HEK293 (cell line): Measurements from ENCODE around the gene SIRPB1.

Experiments
- CTCF ChIA-PET: fragments of 350-600 bp; formaldehyde crosslinking; extraction: SDS; loops from one replicate; lab custom pipeline; 2021; ENCODE audit warnings: antibody characterized with exemption; lab: Yijun Ruan, JAX
- POLR2A ChIA-PET: fragments of 300-600 bp; formaldehyde crosslinking; extraction: SDS; loops from one replicate; lab custom pipeline; 2020; ENCODE audit warnings: antibody characterized with exemption, inconsistent platforms; lab: Yijun Ruan, JAX
- H3K27ac ChIP-seq: fragments of 200-500 bp; sonication (Bioruptor generic); 2 replicates; pipeline ENCODE4 v1.5.1; 2014; ENCODE audit warnings: low read depth, low read length, control low read depth, inconsistent platforms; ENCODE audit errors: extremely low read depth
- H3K36me3 ChIP-seq, 2 experiments: fragments of 200-500 bp in 1 of 2; sonication (Bioruptor generic) in 1 of 2; 1 replicate in 1 of 2; 2 replicates in 1 of 2; pipeline ENCODE4 v1.5.1; 2014 to 2017; ENCODE audit warnings: inconsistent platforms in 2 of 2, low read length in 2 of 2; ENCODE audit not compliant: control insufficient read depth in 2 of 2, insufficient read depth in 1 of 2
- H3K4me1 ChIP-seq: fragments of 200-500 bp; sonication (Bioruptor generic); 2 replicates; pipeline ENCODE4 v1.5.1; 2014; ENCODE audit warnings: mild to moderate bottlenecking, low read length, inconsistent platforms; ENCODE audit not compliant: control insufficient read depth, insufficient read depth
- H3K4me3 ChIP-seq: 2 replicates; pipeline ENCODE4 v1.5.1; 2011; ENCODE audit warnings: low read depth, mild to moderate bottlenecking, control low read depth, low read length, moderate library complexity
- H3K9me3 ChIP-seq: fragments of 200-500 bp; sonication (Bioruptor generic); 2 replicates; pipeline ENCODE4 v1.5.1; 2014; ENCODE audit warnings: low read depth, low read length, inconsistent platforms; ENCODE audit not compliant: control insufficient read depth, insufficient read depth
- AEBP2 ChIP-seq: fragments of 450-650 bp; formaldehyde crosslinking; IDR thresholded peaks from 2 replicates; pipeline ENCODE4 v1.5.1; 2016; ENCODE audit warnings: missing biosample characterization, missing genetic modification characterization, borderline replicate concordance
- EGR2 ChIP-seq: fragments of 450-650 bp; formaldehyde crosslinking; IDR thresholded peaks from 2 replicates; pipeline ENCODE4 v1.5.1; 2016; ENCODE audit warnings: low read depth, missing biosample characterization, missing genetic modification characterization
- HIC1 ChIP-seq: fragments of 450-650 bp; formaldehyde crosslinking; IDR thresholded peaks from 2 replicates; pipeline ENCODE4 v1.5.1; 2016; ENCODE audit warnings: missing biosample characterization, missing genetic modification characterization
- KLF7 ChIP-seq: fragments of 450-650 bp; formaldehyde crosslinking; IDR thresholded peaks from 2 replicates; pipeline ENCODE4 v1.5.1; 2016; ENCODE audit warnings: missing biosample characterization, missing genetic modification characterization, borderline replicate concordance
- MZF1 ChIP-seq: fragments of 450-650 bp; formaldehyde crosslinking; IDR thresholded peaks from 2 replicates; pipeline ENCODE4 v1.5.1; 2017; ENCODE audit warnings: missing biosample characterization, missing genetic modification characterization, borderline replicate concordance
- OVOL3 ChIP-seq: fragments of 450-650 bp; formaldehyde crosslinking; IDR thresholded peaks from 2 replicates; pipeline ENCODE4 v1.5.1; 2016; ENCODE audit warnings: missing biosample characterization, missing genetic modification characterization
- TSHZ1 ChIP-seq: fragments of 450-650 bp; formaldehyde crosslinking; IDR thresholded peaks from 2 replicates; pipeline ENCODE4 v1.5.1; 2016; ENCODE audit warnings: missing biosample characterization, missing genetic modification characterization, borderline replicate concordance
- ZBTB21 ChIP-seq: fragments of 450-650 bp; formaldehyde crosslinking; IDR thresholded peaks from 2 replicates; pipeline ENCODE4 v1.5.1; 2017; ENCODE audit warnings: missing biosample characterization, missing genetic modification characterization
- ZBTB7A ChIP-seq: fragments of 450-650 bp; formaldehyde crosslinking; IDR thresholded peaks from 2 replicates; pipeline ENCODE4 v1.5.1; 2016; ENCODE audit warnings: low read depth, missing biosample characterization, missing genetic modification characterization
- ZFP41 ChIP-seq: fragments of 450-650 bp; formaldehyde crosslinking; IDR thresholded peaks from 2 replicates; pipeline ENCODE4 v1.5.1; 2016; ENCODE audit warnings: missing biosample characterization, missing genetic modification characterization, borderline replicate concordance
- ZNF121 ChIP-seq: fragments of 450-650 bp; formaldehyde crosslinking; IDR thresholded peaks from 2 replicates; pipeline ENCODE4 v1.5.1; 2016; ENCODE audit warnings: missing biosample characterization, missing genetic modification characterization
- ZNF140 ChIP-seq: fragments of 450-650 bp; formaldehyde crosslinking; IDR thresholded peaks from 2 replicates; pipeline ENCODE4 v1.5.1; 2016; ENCODE audit warnings: missing biosample characterization, missing genetic modification characterization
- ZNF274 ChIP-seq, 2 experiments: fragments of 200-500 bp in 1 of 2; fragments of 450-650 bp in 1 of 2; sonication (Bioruptor generic) in 1 of 2; formaldehyde crosslinking in 1 of 2; IDR thresholded peaks; 2 replicates each; pipeline versions ENCODE4 v1.5.1 to v1.6.1; 2014 to 2016; ENCODE audit warnings: borderline replicate concordance in 1 of 2, inconsistent platforms in 1 of 2, low read length in 1 of 2, missing biosample characterization in 1 of 2, missing genetic modification characterization in 1 of 2
- ZNF292 ChIP-seq: fragments of 450-650 bp; formaldehyde crosslinking; IDR thresholded peaks from 2 replicates; pipeline ENCODE4 v1.5.1; 2016; ENCODE audit warnings: low read depth, missing biosample characterization, missing genetic modification characterization, borderline replicate concordance
- ZNF398 ChIP-seq: fragments of 450-650 bp; formaldehyde crosslinking; IDR thresholded peaks from 2 replicates; pipeline ENCODE4 v1.5.1; 2017; ENCODE audit warnings: missing biosample characterization, missing genetic modification characterization
- ZNF488 ChIP-seq: fragments of 450-650 bp; formaldehyde crosslinking; IDR thresholded peaks from 2 replicates; pipeline ENCODE4 v1.5.1; 2016; ENCODE audit warnings: missing biosample characterization, missing genetic modification characterization
- ZNF561 ChIP-seq: fragments of 450-650 bp; IDR thresholded peaks from 2 replicates; pipeline ENCODE4 v1.5.1; 2018; ENCODE audit warnings: missing biosample characterization, missing genetic modification characterization, borderline replicate concordance
- ZNF621 ChIP-seq: fragments of 450-650 bp; formaldehyde crosslinking; IDR thresholded peaks from 2 replicates; pipeline ENCODE4 v1.5.1; 2017; ENCODE audit warnings: missing biosample characterization, missing genetic modification characterization
- ZNF677 ChIP-seq: fragments of 450-650 bp; IDR thresholded peaks from 2 replicates; pipeline ENCODE4 v1.5.0; 2018; ENCODE audit warnings: missing biosample characterization, mild to moderate bottlenecking, missing genetic modification characterization, moderate library complexity
- ZNF707 ChIP-seq: fragments of 450-650 bp; formaldehyde crosslinking; IDR thresholded peaks from 2 replicates; pipeline ENCODE4 v1.5.1; 2016; ENCODE audit warnings: missing biosample characterization, missing genetic modification characterization
- ZNF76 ChIP-seq: fragments of 450-650 bp; formaldehyde crosslinking; IDR thresholded peaks from 2 replicates; pipeline ENCODE4; 2016; ENCODE audit warnings: low read depth, missing biosample characterization, missing genetic modification characterization, borderline replicate concordance
- TF ChIP-seq, protein P1 (sequence below): fragments of 450-650 bp; formaldehyde crosslinking; IDR thresholded peaks from 2 replicates; pipeline ENCODE4 v1.5.1; 2016; ENCODE audit warnings: missing biosample characterization, missing genetic modification characterization

SIRPB1 gene

DNA sequence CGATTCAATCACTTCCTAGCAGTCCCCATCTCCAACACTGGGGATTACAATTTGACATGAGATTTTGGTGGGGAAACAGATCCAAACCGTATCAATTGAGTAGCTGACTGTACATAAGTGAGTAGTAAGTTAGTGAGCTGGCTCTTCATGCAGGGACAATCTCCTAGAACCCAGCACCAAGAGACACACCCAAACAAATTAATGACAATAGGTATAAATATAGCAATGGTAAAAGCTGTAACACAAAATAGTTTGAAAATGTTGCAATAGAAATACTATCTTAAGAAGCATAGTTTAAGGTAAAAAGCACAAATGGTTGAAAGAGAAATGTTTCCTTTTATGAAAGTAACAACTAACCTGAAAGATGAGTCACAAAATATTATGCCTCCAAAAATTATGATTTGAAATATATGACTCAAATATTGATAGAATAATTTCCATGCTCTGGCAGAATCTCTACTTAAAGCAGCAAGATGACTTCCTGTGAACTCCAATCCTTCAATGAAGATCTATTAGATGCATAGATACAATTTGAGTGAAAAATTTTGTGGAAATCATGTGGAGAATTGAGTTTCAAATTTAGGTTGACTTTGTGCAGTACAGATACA, 5.4 kb upstream of the SIRPB1 start (continued):
- TF ChIP-seq ZNF621 (tag by site-specific recombination) (no peak), ZNF76 (tag by site-specific recombination) (no peak), ZNF677 (tag by site-specific recombination) (no peak), ZBTB7A (tag by site-specific recombination) (no peak), ZBTB21 (tag by site-specific recombination) (no peak)
- TF ChIP-seq, all 188 proteins: peak for 0

- Histone ChIP-seq H3K36me3 (no peaks in the 10 kb centered on the region), H3K4me3 (no peak overlapping the region), H3K4me1 (no peaks in the 10 kb centered on the region), H3K27ac (no peak overlapping the region), H3K9me3 (no peaks in the 10 kb centered on the region)
- CTCF ChIA-PET = no interaction called here
- POLR2A ChIA-PET = no interaction called here
- no peak for TF ChIP-seq KLF7 (tag by site-specific recombination)
- no peak for TF ChIP-seq ZNF121 (tag by site-specific recombination)
- no peak for TF ChIP-seq HIC1 (tag by site-specific recombination)
- no peak for TF ChIP-seq ZFP41 (tag by site-specific recombination)
- TF ChIP-seq ZNF292 (tag by site-specific recombination) = no peak
- TF ChIP-seq AEBP2 = no peak
- TF ChIP-seq ZNF140 (tag by site-specific recombination) = no peak
- no peak for TF ChIP-seq TSHZ1
- no peak for TF ChIP-seq ZNF561 (tag by site-specific recombination)
- TF ChIP-seq ZNF707 (tag by site-specific recombination) = no peak
- TF ChIP-seq, protein P1, sequence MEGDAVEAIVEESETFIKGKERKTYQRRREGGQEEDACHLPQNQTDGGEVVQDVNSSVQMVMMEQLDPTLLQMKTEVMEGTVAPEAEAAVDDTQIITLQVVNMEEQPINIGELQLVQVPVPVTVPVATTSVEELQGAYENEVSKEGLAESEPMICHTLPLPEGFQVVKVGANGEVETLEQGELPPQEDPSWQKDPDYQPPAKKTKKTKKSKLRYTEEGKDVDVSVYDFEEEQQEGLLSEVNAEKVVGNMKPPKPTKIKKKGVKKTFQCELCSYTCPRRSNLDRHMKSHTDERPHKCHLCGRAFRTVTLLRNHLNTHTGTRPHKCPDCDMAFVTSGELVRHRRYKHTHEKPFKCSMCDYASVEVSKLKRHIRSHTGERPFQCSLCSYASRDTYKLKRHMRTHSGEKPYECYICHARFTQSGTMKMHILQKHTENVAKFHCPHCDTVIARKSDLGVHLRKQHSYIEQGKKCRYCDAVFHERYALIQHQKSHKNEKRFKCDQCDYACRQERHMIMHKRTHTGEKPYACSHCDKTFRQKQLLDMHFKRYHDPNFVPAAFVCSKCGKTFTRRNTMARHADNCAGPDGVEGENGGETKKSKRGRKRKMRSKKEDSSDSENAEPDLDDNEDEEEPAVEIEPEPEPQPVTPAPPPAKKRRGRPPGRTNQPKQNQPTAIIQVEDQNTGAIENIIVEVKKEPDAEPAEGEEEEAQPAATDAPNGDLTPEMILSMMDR (tag by site-specific recombination) = no peak
- no peak for TF ChIP-seq ZNF398 (tag by site-specific recombination)
- TF ChIP-seq OVOL3 (tag by site-specific recombination) = no peak
- no peak for TF ChIP-seq ZNF274 (IDR thresholded peaks at IDR 0.05; ENCODE audit: low read length)
- no peak for TF ChIP-seq ZNF274 (tag by site-specific recombination; IDR thresholded peaks at IDR 0.05; ENCODE audit: borderline replicate concordance)
- TF ChIP-seq ZNF488 = no peak
- TF ChIP-seq MZF1 (tag by site-specific recombination) = no peak
- TF ChIP-seq EGR2 = no peak
Observed at GRCh38 chr20:1623501-1624205, 3.8 kb upstream of the SIRPB1 start.
